GM12878 (cell line): Measurements from ENCODE around the gene TTC31. TPM values are rescaled to one million over a fixed set of nuclear protein-coding genes. Genes with fewer than 3 reads are reported as not detected.

Experiments
- EGR1 ChIP-seq, 2 experiments: IDR thresholded peaks; 1 replicate in 1 of 2; 2 replicates in 1 of 2; pipeline ENCODE4 v1.6.1; 2011 to 2012; ENCODE audit warnings: low read depth in 2 of 2, low read length in 2 of 2, borderline replicate concordance in 1 of 2, mild to moderate bottlenecking in 1 of 2, moderate library complexity in 1 of 2
- GATAD2B ChIP-seq: fragments of 450-650 bp; conservative IDR thresholded peaks from 2 replicates; pipeline ENCODE4 v1.6.1; 2017; ENCODE audit warnings: low read depth, mild to moderate bottlenecking, moderate library complexity
- MXI1 ChIP-seq: fragments of 150-350 bp; IDR thresholded peaks from 2 replicates; pipeline ENCODE4 v1.6.1; 2011; ENCODE audit warnings: low read depth, mild to moderate bottlenecking, inconsistent platforms, low read length, improper control_type of control experiment
- POU2F2 ChIP-seq: IDR thresholded peaks from 3 replicates; pipeline ENCODE4 v1.6.1; 2011; ENCODE audit warnings: low read depth, mild to moderate bottlenecking, low read length, borderline replicate concordance
- RBBP5 ChIP-seq: fragments of 200-600 bp; sonication (generic); conservative IDR thresholded peaks from 2 replicates; pipeline ENCODE4 v1.6.1; 2016
- SIX5 ChIP-seq: IDR thresholded peaks from 2 replicates; pipeline ENCODE4 v1.6.1; 2011; ENCODE audit warnings: mild to moderate bottlenecking, low read depth, low read length, moderate library complexity; ENCODE audit not compliant: severe bottlenecking
- SUZ12 ChIP-seq: fragments of 200-600 bp; sonication (generic); IDR thresholded peaks from one replicate; pipeline ENCODE4 v1.6.1; 2018; ENCODE audit warnings: antibody characterized with exemption, mild to moderate bottlenecking; ENCODE audit not compliant: unreplicated experiment
- TBL1XR1 ChIP-seq: IDR thresholded peaks from 2 replicates; pipeline ENCODE4 v1.6.1; 2012; ENCODE audit warnings: low read depth, low read length, improper control_type of control experiment
- TCF3 ChIP-seq: IDR thresholded peaks from 2 replicates; pipeline ENCODE4 v1.6.1; 2012; ENCODE audit warnings: low read depth, mild to moderate bottlenecking, low read length, borderline replicate concordance; ENCODE audit not compliant: insufficient read depth
- TCF7 ChIP-seq: IDR thresholded peaks from 2 replicates; pipeline ENCODE4 v1.6.1; 2014; ENCODE audit warnings: antibody characterized with exemption, borderline replicate concordance
- polyA plus RNA-seq, 11 experiments: library from polyadenylated mRNA; depleted of rRNA in 4 of 11; unstranded in 6 of 11; stranded (reverse) in 5 of 11; fragments of >200 nt; fragmentation: Nextera tagmentation in 4 of 11; fragmentation: Illumina TruSeq in 1 of 11; extraction: Ambion mirVana in 4 of 11; extraction: Trizol in 1 of 11; gene quantifications; 1 replicate in 1 of 11; 2 replicates in 10 of 11; pipeline versions ENCODE4 v1.2.1 to v1.2.3, GENCODE V29; 2011 to 2016; ENCODE audit warnings: inconsistent platforms in 2 of 11, missing spikeins in 2 of 11, low read depth in 1 of 11
- total RNA-seq, 4 experiments: library from RNA; depleted of rRNA in 3 of 4; stranded (reverse); fragments of >200 nt in 3 of 4; fragmentation: Illumina TruSeq in 1 of 4; extraction: Trizol in 1 of 4; gene quantifications; 2 replicates each; pipeline versions ENCODE4 v1.2.1 to v1.2.3, GENCODE V29; 2013 to 2021
- TF ChIP-seq, protein P1 (sequence below): fragments of 150-350 bp; IDR thresholded peaks from 2 replicates; pipeline ENCODE4 v1.6.1; 2014; ENCODE audit warnings: mild to moderate bottlenecking, low read depth, low read length
- TF ChIP-seq, protein P2 (sequence below): fragments of 450-650 bp; IDR thresholded peaks from 2 replicates; pipeline ENCODE4 v1.6.1; 2018; ENCODE audit warnings: mild to moderate bottlenecking, low read depth, moderate library complexity; ENCODE audit not compliant: partially characterized antibody
- TF ChIP-seq, protein P3 (sequence below), 3 experiments: IDR thresholded peaks in 2 of 3; conservative IDR thresholded peaks in 1 of 3; 2 replicates each; pipeline ENCODE4 v1.5.1; 2011; ENCODE audit warnings: low read depth in 3 of 3, low read length in 3 of 3, mild to moderate bottlenecking in 3 of 3, control low read depth in 2 of 3, moderate library complexity in 2 of 3, inconsistent platforms in 1 of 3, mixed read lengths in 1 of 3; ENCODE audit not compliant: control insufficient read depth in 2 of 3, insufficient read depth in 1 of 3; ENCODE audit errors: extremely low read depth in 1 of 3

The TTC31 gene
- total and polyA plus RNA-seq, 10 of the 15 experiments (the other 5 are each of a cell fraction or from before 2014, with no cell fraction given) = 6.5 to 34.9 (median 25.9) TPM

DNA sequence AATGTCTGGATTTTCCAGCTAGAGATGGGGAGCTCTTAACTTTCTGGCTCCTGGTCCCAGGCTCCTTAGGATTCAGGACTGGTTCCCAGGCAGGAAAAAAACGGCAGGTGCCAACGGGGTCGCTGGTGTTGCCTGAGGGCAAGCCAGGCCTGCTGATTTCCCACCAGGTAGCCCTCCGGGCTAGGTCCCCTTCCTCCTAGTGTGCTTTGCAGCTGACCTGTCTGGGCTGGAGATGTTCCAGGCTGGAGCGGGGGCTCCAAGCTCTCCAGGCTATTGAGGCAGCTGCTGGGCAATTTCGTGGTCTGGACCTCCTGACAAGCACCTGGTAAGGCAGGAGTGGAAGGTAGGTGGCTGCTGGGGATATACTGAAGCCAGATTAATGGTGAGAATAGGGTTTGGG lies 8.4 kb upstream of the TTC31 start (continued):
- TF ChIP-seq, protein P1, sequence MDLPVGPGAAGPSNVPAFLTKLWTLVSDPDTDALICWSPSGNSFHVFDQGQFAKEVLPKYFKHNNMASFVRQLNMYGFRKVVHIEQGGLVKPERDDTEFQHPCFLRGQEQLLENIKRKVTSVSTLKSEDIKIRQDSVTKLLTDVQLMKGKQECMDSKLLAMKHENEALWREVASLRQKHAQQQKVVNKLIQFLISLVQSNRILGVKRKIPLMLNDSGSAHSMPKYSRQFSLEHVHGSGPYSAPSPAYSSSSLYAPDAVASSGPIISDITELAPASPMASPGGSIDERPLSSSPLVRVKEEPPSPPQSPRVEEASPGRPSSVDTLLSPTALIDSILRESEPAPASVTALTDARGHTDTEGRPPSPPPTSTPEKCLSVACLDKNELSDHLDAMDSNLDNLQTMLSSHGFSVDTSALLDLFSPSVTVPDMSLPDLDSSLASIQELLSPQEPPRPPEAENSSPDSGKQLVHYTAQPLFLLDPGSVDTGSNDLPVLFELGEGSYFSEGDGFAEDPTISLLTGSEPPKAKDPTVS = no peak
- TF ChIP-seq TCF7 = no peak
- no peak for TF ChIP-seq GATAD2B
- TF ChIP-seq, protein P2, sequence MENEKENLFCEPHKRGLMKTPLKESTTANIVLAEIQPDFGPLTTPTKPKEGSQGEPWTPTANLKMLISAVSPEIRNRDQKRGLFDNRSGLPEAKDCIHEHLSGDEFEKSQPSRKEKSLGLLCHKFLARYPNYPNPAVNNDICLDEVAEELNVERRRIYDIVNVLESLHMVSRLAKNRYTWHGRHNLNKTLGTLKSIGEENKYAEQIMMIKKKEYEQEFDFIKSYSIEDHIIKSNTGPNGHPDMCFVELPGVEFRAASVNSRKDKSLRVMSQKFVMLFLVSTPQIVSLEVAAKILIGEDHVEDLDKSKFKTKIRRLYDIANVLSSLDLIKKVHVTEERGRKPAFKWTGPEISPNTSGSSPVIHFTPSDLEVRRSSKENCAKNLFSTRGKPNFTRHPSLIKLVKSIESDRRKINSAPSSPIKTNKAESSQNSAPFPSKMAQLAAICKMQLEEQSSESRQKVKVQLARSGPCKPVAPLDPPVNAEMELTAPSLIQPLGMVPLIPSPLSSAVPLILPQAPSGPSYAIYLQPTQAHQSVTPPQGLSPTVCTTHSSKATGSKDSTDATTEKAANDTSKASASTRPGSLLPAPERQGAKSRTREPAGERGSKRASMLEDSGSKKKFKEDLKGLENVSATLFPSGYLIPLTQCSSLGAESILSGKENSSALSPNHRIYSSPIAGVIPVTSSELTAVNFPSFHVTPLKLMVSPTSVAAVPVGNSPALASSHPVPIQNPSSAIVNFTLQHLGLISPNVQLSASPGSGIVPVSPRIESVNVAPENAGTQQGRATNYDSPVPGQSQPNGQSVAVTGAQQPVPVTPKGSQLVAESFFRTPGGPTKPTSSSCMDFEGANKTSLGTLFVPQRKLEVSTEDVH = no peak
- TF ChIP-seq SUZ12 = no peak
- TF ChIP-seq TCF3 = no peak
- no peak for TF ChIP-seq MXI1
- TF ChIP-seq SIX5 = no peak
- TF ChIP-seq, protein P3, sequence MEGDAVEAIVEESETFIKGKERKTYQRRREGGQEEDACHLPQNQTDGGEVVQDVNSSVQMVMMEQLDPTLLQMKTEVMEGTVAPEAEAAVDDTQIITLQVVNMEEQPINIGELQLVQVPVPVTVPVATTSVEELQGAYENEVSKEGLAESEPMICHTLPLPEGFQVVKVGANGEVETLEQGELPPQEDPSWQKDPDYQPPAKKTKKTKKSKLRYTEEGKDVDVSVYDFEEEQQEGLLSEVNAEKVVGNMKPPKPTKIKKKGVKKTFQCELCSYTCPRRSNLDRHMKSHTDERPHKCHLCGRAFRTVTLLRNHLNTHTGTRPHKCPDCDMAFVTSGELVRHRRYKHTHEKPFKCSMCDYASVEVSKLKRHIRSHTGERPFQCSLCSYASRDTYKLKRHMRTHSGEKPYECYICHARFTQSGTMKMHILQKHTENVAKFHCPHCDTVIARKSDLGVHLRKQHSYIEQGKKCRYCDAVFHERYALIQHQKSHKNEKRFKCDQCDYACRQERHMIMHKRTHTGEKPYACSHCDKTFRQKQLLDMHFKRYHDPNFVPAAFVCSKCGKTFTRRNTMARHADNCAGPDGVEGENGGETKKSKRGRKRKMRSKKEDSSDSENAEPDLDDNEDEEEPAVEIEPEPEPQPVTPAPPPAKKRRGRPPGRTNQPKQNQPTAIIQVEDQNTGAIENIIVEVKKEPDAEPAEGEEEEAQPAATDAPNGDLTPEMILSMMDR (IDR thresholded peaks at IDR 0.05 in 2 of 3, conservative IDR thresholded peaks at IDR 0.05 in 1 of 3; ENCODE audit: control insufficient read depth in 2 of 3, extremely low read depth in 1 of 3, insufficient read depth in 1 of 3, low read depth in 3 of 3, low read length in 3 of 3) = no peak
- no peak for TF ChIP-seq POU2F2
- no peak for TF ChIP-seq TBL1XR1
- TF ChIP-seq RBBP5 = no peak
- no peak for TF ChIP-seq EGR1 (IDR thresholded peaks at IDR 0.05; ENCODE audit: borderline replicate concordance in 1 of 2, low read depth in 2 of 2, low read length in 2 of 2)
